K562 (cell line): Measurements from ENCODE around the gene SLC9A7. TPM values are rescaled to one million over a fixed set of nuclear protein-coding genes. Genes with fewer than 3 reads are reported as not detected.

Experiments used
- ATAC-seq: fragments of 200-7000 bp; cut with Tn5 transposase; 3 replicates; pipeline ENCODE4 v1.9.1; 2020; ENCODE audit warnings: moderate library complexity
- BruUV-seq: library from RNA; stranded (reverse); fragments of 400-500 nt; replicated peaks from 2 replicates; lab custom pipeline; 2021; lab: Mats Ljungman, UMichigan
- CTCF ChIA-PET: fragments of 300-600 bp; formaldehyde crosslinking; extraction: SDS; loops from one replicate; lab custom pipeline; 2021; ENCODE audit warnings: low intra/inter-chr PET ratio; lab: Yijun Ruan, JAX
- POLR2A ChIA-PET: fragments of 300-600, 350-650 bp; sonication (Branson Sonifier 250); formaldehyde crosslinking; extraction: SDS; loops from one replicate; lab custom pipeline; 2021; ENCODE audit warnings: antibody characterized with exemption, inconsistent platforms; lab: Yijun Ruan, JAX
- DNase-seq, 4 experiments: peaks; one replicate each; pipeline versions ENCODE4 v3.0.0 to v3.0.0-alpha.2; 2011 to 2018; ENCODE audit warnings: low spot score in 3 of 4, mixed read lengths in 3 of 4; ENCODE audit errors: extremely low read depth in 1 of 4
- FAIRE-seq: peaks from 2 replicates; lab custom pipeline; 2011; peaks lifted over from hg19 to GRCh38; lab: Jason Lieb, UNC
- H2AFZ ChIP-seq: 2 replicates; pipeline ENCODE4 v1.6.0; 2011; ENCODE audit warnings: low read depth, low read length, control low read depth, inconsistent platforms
- H3K27ac ChIP-seq: fragments of 200-600 bp; 3 replicates; pipeline ENCODE4 v1.8.0; 2011; ENCODE audit warnings: low read depth, mild to moderate bottlenecking, control low read depth, inconsistent platforms, low read length, moderate library complexity, mixed read lengths; ENCODE audit errors: extremely low read depth
- H3K27me3 ChIP-seq, 2 experiments: fragments of 300-600 bp in 1 of 2; 2 replicates in 1 of 2; 3 replicates in 1 of 2; pipeline versions ENCODE4 v1.6.0 to v1.8.0; 2011; ENCODE audit warnings: inconsistent platforms in 2 of 2, low read length in 2 of 2, mild to moderate bottlenecking in 1 of 2, mixed read lengths in 1 of 2, moderate library complexity in 1 of 2; ENCODE audit not compliant: control insufficient read depth in 2 of 2, insufficient read depth in 2 of 2
- H3K36me3 ChIP-seq: fragments of 300-600 bp; 3 replicates; pipeline ENCODE4 v1.8.0; 2011; ENCODE audit warnings: mild to moderate bottlenecking, low read length, inconsistent platforms; ENCODE audit not compliant: control insufficient read depth, insufficient read depth
- H3K4me1 ChIP-seq, 2 experiments: fragments of 200-600 bp in 1 of 2; replicated peaks in 1 of 2; 2 replicates in 1 of 2; 3 replicates in 1 of 2; pipeline versions ENCODE4 v1.5.1 to v1.8.0; 2011; ENCODE audit warnings: inconsistent platforms in 2 of 2, low read length in 2 of 2, mild to moderate bottlenecking in 1 of 2, mixed read lengths in 1 of 2, moderate library complexity in 1 of 2; ENCODE audit not compliant: control insufficient read depth in 2 of 2, insufficient read depth in 2 of 2
- H3K4me2 ChIP-seq: 2 replicates; pipeline ENCODE4 v1.6.1; 2011; ENCODE audit warnings: low read length, control low read depth, inconsistent platforms, mixed read lengths; ENCODE audit not compliant: insufficient read depth
- H3K4me3 ChIP-seq: fragments of 200-600 bp; sonication (generic), shearing (Covaris generic); 2 replicates; pipeline ENCODE4 v1.5.1; 2016; ENCODE audit warnings: control low read depth, inconsistent platforms
- H3K79me2 ChIP-seq: fragments of 200-600 bp; 3 replicates; pipeline ENCODE4 v1.8.0; 2011; ENCODE audit warnings: low read length, inconsistent platforms; ENCODE audit not compliant: control insufficient read depth, insufficient read depth
- H3K9ac ChIP-seq, 2 experiments: 2 replicates each; pipeline versions ENCODE4 v1.6.0 to v1.6.1; 2011; ENCODE audit warnings: low read depth in 2 of 2, low read length in 2 of 2, control low read depth in 1 of 2, inconsistent platforms in 1 of 2, mild to moderate bottlenecking in 1 of 2, mixed read lengths in 1 of 2; ENCODE audit not compliant: insufficient read depth in 1 of 2
- H3K9me1 ChIP-seq: one replicate; pipeline ENCODE4 v1.6.0; 2011; ENCODE audit warnings: inconsistent platforms, mild to moderate bottlenecking, low read length, moderate library complexity; ENCODE audit not compliant: control insufficient read depth, insufficient read depth
- H3K9me3 ChIP-seq: replicated peaks from 2 replicates; pipeline ENCODE4 v1.5.1; 2011; ENCODE audit warnings: low read depth, low read length, inconsistent platforms; ENCODE audit not compliant: control insufficient read depth, insufficient read depth
- H4K20me1 ChIP-seq: replicated peaks from 2 replicates; pipeline ENCODE4 v1.6.1; 2011; ENCODE audit warnings: low read length, inconsistent platforms, mixed read lengths; ENCODE audit not compliant: control insufficient read depth, insufficient read depth
- COPS2 ChIP-seq: fragments of 450-650 bp; conservative IDR thresholded peaks from 2 replicates; pipeline ENCODE4 v1.6.1; 2016; ENCODE audit warnings: mild to moderate bottlenecking, moderate library complexity
- ETV6 ChIP-seq, 3 experiments: fragments of 150-350 bp in 1 of 3; sonication (generic) in 1 of 3; formaldehyde crosslinking in 1 of 3; IDR thresholded peaks; 2 replicates each; pipeline versions ENCODE4 v1.6.1 to v1.8.0; 2014 to 2022; ENCODE audit warnings: borderline replicate concordance in 2 of 3, low read depth in 2 of 3, antibody characterized with exemption in 1 of 3, low read length in 1 of 3, mild to moderate bottlenecking in 1 of 3, missing genetic modification reagents in 1 of 3
- HMG20A ChIP-seq: fragments of 450-650 bp; formaldehyde crosslinking; conservative IDR thresholded peaks from 2 replicates; pipeline ENCODE4 v1.4.0; 2020; ENCODE audit warnings: mild to moderate bottlenecking, mixed read lengths
- NR2C2 ChIP-seq, 2 experiments: fragments of 200-800 bp in 1 of 2; sonication (Bioruptor generic) in 1 of 2; sonication (generic) in 1 of 2; formaldehyde crosslinking in 1 of 2; IDR thresholded peaks; 2 replicates each; pipeline versions ENCODE4 v1.6.1 to v1.8.0; 2016 to 2022; ENCODE audit warnings: mild to moderate bottlenecking in 1 of 2, missing compliant biosample characterization in 1 of 2, missing genetic modification characterization in 1 of 2, missing genetic modification reagents in 1 of 2
- TGIF2 ChIP-seq: sonication (generic); formaldehyde crosslinking; IDR thresholded peaks from 2 replicates; pipeline ENCODE4 v1.8.1; 2022; ENCODE audit warnings: mild to moderate bottlenecking, missing genetic modification reagents, moderate library complexity
- THRAP3 ChIP-seq: fragments of 450-650 bp; IDR thresholded peaks from 2 replicates; pipeline ENCODE4 v1.6.1; 2016; ENCODE audit warnings: mild to moderate bottlenecking, inconsistent platforms, borderline replicate concordance
- YBX1 ChIP-seq: fragments of 450-650 bp; IDR thresholded peaks from 2 replicates; pipeline ENCODE4 v1.7.1; 2016; ENCODE audit warnings: mild to moderate bottlenecking
- ZEB2 ChIP-seq: fragments of 450-650 bp; IDR thresholded peaks from 2 replicates; pipeline ENCODE4 v1.6.1; 2016
- ZFX ChIP-seq: sonication (generic); formaldehyde crosslinking; IDR thresholded peaks from 2 replicates; pipeline ENCODE4 v1.8.0; 2022; ENCODE audit warnings: mild to moderate bottlenecking, missing genetic modification reagents, moderate library complexity
- WGBS: fragments of 100-300 bp; shearing (Covaris generic); methylation state at CpG from one replicate; pipeline ENCODE4 v1.1.6; 2016; ENCODE audit warnings: low coverage, mixed read lengths; ENCODE audit not compliant: insufficient coverage; ENCODE audit errors: missing lambda C conversion rate; 5-methylcytosine and 5-hydroxymethylcytosine counted together
- in situ Hi-C: fragments of 300-500 bp; cut with MboI; formaldehyde crosslinking; loops from 4 replicates; pipeline ENCODE4 v1.15.0; 2018; ENCODE audit warnings: inconsistent platforms, mixed read lengths
- intact Hi-C: fragments of 100-400 bp; cut with micrococcal nuclease; formaldehyde crosslinking; loops from 2 replicates; pipeline ENCODE4 v1.14.2; 2022
- polyA plus RNA-seq, 8 experiments: library from polyadenylated mRNA; depleted of rRNA in 4 of 8; stranded (reverse) in 5 of 8; unstranded in 3 of 8; fragments of >200 nt; fragmentation: Nextera tagmentation in 2 of 8; fragmentation: Illumina TruSeq in 1 of 8; extraction: Ambion mirVana in 2 of 8; extraction: Trizol in 1 of 8; gene quantifications; 2 replicates each; pipeline versions ENCODE4 v1.2.1 to v1.2.3, GENCODE V29; 2011 to 2014; ENCODE audit warnings: inconsistent platforms in 1 of 8, missing spikeins in 1 of 8
- total RNA-seq, 7 experiments: library from RNA; depleted of rRNA in 6 of 7; stranded (reverse); fragments of >200 nt in 6 of 7; fragmentation: Illumina TruSeq in 2 of 7; extraction: Trizol in 2 of 7; gene quantifications; 2 replicates each; pipeline versions ENCODE4 v1.2.1 to v1.2.3, GENCODE V29; 2011 to 2021; ENCODE audit warnings: low replicate concordance in 1 of 7

SLC9A7 gene
- total and polyA plus RNA-seq, 9 of the 15 experiments (the other 6 are each of a cell fraction or from before 2014, with no cell fraction given): 0.04 to 0.13 (median 0.09) TPM; not detected in 5

GRCh38 chrX:46730765-46731164 is 28.2 kb downstream of the SLC9A7 start:
- Histone ChIP-seq H3K27ac (no peak overlapping the region), H3K4me1 (no peaks in the 10 kb centered on the region), H3K9ac (no peak overlapping the region), H3K27me3 (peaks cover 0 to 5% of the 10 kb centered on the region in 2 experiments; a peak in 1 of 5 replicates), H3K4me2 (no peak overlapping the region), H3K36me3 (no peaks in the 10 kb centered on the region), H3K9me3 (no peaks in the 10 kb centered on the region), H4K20me1 (no peaks in the 10 kb centered on the region), H2AFZ (no peak overlapping the region), H3K4me3 (no peak overlapping the region), H3K79me2 (no peaks in the 10 kb centered on the region), H3K9me1 (no peaks in the 10 kb centered on the region)
- DNase-seq (no peak), ATAC-seq (no peak), FAIRE-seq (no peak)
- WGBS: 0% methylated on average over 1 of the region's 1 CpG
- TF ChIP-seq ETV6 (IDR thresholded peaks at IDR 0.05; ENCODE audit: borderline replicate concordance in 1 of 2, low read depth in 2 of 2, low read length in 1 of 2) (no peak), ETV6 (CRISPR knock-in tag; IDR thresholded peaks at IDR 0.05; ENCODE audit: borderline replicate concordance) (no peak), ZEB2 (no peak), YBX1 (no peak), ZFX (CRISPR knock-in tag) (no peak), TGIF2 (no peak), NR2C2 (CRISPR knock-in tag; IDR thresholded peaks at IDR 0.05) (no peak), NR2C2 (tag; IDR thresholded peaks at IDR 0.05) (no peak), COPS2 (no peak), HMG20A (CRISPR knock-in tag) (no peak), THRAP3 (no peak)
- CTCF ChIA-PET: no interaction called here
- intact Hi-C loops (no loop called here), in situ Hi-C loops (no loop called here)
- POLR2A ChIA-PET: interaction anchor here (0.7 kb wide), 1 partner anchor 11 kb away, joined by 3 read pairs; no protein-coding TSS in a partner anchor
- BruUV-seq: no TSS peak
